ENCODE data around the gene HOXD3. TPM values are rescaled to one million over a fixed set of nuclear protein-coding genes. Genes with fewer than 3 reads are reported as not detected.
A peak's percentile ranks its signal among the peaks of the same experiment; 100 is the strongest.

The HOXD3 gene
- total RNA-seq = 9.8 TPM

DNA sequence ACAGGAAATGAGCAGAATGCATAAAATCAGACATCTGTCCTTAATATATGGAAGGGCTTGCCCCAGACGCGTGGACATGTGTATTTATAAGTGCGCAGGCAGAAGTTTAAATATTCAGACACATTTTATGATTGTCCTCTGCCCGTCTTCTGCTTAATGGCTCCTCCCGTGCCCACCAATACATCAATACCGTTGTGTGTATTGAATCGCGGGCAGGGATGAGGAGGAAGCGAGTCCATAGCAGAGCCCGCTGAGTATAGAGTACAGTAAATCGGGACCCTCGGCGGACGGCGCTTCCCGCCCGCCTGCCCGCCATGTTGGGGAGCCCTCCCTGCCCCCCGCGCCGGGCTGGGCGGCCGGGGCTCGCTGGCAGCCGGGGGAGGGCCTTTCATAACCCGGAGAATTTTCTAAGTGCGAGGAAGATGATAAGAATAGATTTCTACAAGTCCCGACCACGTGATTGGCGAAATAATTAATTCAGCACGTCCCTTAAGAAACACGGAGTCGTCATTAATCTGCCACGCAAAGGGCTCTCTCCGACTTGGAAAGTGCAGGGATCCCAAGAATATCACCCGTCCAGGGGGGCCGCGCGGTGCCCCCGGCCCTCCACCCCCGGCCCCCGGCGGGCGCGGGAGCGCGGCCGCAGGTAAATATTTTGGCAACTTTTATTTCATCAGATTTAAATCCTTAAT, at the start of gene HOXD3:
Gene HOXD3, plus strand, starts transcription at position 501 of the 692 bp plus-strand sequence. CDS start 11,808 bp downstream, outside the sequence.
- DNase-seq (ENCODE audit: low spot score) (no peak), ATAC-seq (no peak)
- intact Hi-C loops (cut with DNase I) = no loop called here

DNA sequence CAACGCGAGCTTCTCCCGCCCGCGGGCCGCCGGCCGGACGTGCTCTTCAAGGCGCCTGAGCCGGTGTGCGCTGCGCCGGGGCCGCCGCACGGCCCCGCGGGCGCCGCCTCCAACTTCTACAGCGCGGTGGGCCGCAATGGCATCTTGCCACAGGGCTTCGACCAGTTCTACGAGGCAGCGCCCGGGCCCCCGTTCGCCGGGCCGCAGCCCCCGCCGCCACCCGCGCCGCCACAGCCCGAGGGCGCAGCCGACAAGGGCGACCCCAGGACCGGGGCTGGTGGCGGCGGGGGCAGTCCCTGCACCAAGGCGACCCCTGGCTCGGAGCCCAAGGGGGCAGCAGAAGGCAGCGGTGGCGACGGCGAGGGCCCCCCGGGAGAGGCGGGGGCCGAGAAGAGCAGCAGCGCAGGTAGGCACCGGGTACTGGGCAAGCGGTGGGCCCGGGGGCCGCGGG, 49.4 kb upstream of the HOXD3 start:
- ATAC-seq = no peak
- no peak for DNase-seq (ENCODE audit: low spot score)
- intact Hi-C loops (cut with DNase I) = no loop called here

DNA sequence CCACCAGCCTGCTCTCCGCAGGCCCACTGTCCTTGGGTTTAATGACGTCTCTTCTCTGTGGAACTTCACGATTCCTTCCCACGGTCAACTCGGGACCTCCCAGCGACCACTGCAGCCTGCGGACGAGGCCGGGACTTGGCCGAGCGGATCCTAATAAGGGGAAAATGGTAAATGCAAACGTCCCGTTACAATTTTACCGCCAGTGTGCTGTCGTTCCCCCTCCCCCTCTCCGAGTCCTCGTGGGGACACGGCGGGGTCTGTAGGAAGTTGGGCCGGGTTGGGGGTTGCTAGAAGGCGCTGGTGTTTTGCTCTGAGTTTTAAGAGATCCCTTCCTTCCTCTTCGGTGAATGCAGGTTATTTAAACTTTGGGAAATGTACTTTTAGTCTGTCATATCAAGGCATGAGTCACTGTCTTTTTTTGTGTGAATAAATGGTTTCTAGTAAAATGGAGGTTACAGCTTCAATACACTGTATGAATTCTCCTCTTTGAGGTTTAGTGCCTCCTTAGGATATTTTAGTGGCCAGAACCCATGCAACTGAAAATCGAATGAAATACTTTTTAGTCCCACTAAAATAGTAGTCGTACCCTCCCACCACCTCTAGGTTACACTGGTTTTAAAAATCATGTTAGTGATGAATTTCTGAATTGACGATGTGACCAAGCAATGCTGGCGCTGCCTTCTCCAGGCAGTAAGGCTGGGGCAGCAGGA, 47.8 kb upstream of the HOXD3 start:
- no peak for ATAC-seq
- intact Hi-C loops (cut with DNase I) = no loop called here
- DNase-seq (ENCODE audit: low spot score) = no peak

DNA sequence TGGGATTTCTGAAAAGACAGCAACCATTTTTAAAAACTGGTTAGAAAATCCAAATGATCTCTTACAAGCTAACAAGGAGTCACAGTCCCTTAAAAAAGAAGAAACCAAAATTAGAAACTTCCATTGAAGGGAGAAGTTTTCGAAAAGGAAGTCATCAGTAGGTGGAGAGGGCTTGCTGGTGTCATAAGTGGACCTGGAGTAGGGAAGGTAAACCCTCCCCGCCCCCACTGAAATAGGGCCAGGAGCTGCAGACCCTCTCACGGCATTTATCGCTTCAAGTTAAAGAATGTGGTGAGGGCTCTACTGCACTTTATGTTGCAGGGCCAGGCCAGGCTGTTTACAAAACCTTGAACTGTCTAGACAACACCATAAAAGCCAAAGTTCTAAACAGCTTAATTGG, 47.2 kb upstream of the HOXD3 start:
- intact Hi-C loops (cut with DNase I) = no loop called here
- ATAC-seq = no peak

DNA sequence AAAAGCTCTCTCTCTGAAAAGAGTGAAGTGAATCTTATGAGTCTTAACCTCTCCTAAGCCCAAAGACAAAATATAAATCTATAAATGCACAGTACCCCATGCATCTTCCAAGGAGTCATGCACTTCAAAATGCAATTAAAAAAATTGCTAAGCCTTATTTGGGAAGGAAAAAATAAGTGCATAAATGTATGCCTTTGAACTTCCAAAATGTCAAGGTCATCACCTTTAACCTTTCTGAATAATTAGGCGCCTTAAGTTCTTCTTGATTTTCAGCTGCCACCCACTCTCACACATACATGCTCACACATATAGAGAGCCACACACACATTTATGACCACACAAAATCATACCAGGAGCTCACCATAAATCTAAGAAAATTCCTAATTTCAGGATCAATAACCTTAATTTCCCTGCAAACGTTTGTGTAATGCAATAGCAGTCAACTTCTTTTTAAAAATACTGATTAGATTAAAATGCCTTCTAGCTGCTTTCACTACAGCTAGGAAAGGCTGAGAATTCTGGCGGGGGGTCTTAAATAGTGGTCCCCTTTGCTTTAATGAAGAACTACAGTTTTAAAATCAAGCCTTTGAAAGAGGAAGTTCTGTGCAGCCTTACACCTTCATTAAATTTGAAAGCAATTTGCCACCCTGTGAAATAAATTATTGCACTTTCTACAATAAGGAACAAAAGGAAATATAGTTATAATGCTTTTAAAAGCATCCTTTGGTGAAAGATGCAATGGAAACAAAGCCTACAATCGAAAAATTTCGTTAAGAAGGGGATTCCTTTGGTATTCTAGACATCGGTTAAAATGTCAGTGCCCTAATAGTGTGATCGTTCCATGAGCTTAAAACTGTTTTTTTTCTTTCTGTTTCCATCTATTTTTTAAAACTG, 46.4 kb upstream of the HOXD3 start:
- ATAC-seq (no peak), DNase-seq (ENCODE audit: low spot score) (no peak)
- intact Hi-C loops (cut with DNase I) = no loop called here

More for the DNA sequence above, 47.2 kb upstream of the HOXD3 start:
- no peak for DNase-seq (ENCODE audit: low spot score)

DNA sequence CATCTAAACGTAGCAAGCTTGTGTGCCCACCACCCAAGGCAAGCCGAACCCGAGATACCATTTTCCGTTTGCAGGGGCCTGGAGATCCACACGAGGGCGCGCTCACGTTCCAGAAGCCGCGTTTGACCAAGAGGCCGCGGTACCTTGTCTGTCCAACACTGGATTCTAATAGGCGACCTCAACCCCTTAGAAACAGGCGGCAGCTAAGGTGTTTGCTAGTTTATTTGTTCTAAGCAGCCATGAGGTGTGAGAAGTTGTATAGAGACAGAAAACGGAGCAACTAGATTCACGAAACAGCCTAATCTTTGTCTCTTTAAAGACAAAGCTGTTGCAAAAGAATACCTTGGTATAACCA, 45.8 kb upstream of the HOXD3 start:
- no peak for ATAC-seq
- intact Hi-C loops (cut with DNase I) = no loop called here
- DNase-seq (ENCODE audit: low spot score) = no peak

DNA sequence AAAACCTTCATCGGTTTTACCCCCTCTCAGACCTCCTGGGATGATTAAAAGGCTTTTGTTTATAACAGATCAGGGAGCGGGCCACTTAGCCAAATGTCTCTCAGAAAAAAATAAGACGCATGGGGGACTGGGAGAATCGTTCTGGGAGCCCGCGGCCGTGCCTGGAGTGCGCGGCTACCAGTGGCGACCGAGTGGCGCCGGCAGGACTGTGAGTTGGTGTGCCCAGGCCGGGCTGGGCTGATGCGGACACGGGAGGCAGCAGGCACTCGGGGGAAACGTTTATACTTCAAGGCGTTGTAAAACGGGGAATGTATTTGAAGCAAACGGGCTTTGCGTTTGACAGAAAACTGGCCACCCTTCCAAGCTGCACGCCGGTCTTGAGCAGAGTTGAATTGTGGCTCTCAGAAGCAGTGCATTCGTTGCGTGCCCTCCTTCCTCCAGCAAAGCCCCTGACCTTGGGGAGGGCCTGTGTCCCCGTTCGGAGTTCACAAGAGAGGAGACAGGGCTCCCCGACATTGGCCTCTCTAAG, 45.2 kb upstream of the HOXD3 start:
- ATAC-seq = no peak
- intact Hi-C loops (cut with DNase I) = no loop called here
- DNase-seq (ENCODE audit: low spot score) = no peak

DNA sequence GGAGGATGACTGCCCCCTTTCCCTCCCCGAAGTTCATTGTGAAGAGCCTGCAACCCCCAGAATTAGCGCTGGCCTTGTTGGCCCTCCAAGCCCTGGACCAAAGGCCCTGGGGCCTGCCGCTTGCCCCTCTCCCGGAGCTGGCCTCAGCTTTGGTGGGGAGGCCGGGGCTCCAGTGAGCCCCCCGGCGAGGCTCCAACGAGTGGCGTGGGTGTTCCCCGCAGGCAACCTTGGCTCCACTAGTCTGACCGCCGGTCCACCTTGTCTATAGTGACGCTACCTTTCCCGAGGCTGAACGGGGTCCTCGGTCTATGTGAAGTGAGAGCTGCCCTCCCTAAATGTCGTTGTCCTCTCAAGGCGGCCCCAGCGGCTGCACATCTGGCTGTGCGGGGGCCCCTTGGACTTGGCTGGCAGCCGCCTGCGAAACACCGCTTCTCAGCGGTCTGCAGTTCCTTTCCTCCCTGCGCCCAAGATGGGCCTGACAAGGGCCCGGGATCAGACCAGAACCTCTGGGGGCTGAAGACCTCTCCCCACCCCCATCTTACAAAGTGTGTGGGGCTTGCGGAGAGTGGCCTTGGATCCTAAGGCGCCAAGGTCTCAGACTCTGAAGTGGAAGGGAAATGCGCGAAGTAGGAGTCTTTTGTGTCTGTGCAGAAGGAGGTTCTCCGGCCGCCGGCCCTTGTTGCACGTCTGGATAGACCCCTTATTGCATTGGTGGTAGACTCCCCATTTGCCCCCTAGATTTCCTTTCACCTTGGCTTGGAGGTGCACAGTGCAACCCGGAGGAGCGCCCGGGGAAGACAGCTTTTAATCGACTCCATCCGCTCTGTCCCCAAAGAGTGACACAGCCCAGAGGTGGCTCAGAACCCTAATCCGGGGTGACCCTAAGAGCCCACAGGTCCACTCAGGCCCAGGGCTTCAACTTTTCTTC, 44.5 kb upstream of the HOXD3 start:
- ATAC-seq (no peak), DNase-seq (ENCODE audit: low spot score) (no peak)
- intact Hi-C loops (cut with DNase I) = no loop called here

DNA sequence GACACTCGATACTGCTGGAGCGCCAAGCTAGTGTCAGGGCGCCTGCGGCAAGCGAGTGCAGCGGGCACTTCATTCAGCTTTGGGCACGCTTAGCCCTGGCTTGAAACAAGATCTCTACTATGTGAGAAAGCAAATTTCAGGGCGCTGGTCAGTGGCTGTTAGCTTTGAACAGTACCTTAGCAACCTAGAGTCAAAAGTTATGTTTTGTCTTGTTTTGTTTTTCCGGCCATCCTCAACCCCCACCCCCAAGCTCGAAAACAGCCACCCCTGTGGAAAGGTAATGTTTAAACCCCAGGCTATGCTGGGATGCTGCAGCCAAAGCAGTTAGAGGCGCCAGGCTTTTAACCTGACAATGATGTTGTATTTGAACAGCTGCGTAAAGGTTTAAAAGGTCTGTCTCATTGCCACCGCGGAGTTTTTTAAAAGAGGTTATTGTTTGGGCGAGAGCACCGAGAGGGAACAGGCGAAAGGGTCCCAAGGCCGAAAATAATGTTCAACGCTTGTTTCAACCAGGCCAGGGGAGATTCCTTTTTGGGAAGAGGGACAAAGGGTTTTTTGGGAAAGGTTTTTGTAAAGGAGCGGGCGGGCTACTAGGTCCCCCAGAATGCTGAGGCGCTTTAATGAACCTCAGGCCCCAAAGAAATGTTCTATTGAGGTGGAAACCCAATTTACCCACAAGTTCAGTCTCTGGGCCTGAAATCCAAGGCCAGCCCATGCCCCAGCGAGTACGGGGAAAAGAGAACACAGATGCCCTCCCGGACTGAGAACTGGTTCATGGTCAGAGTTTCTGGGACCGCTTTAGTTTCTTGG, 42.8 kb upstream of the HOXD3 start:
- no peak for DNase-seq (ENCODE audit: low spot score)
- intact Hi-C loops (cut with DNase I) = no loop called here
- no peak for ATAC-seq

DNA sequence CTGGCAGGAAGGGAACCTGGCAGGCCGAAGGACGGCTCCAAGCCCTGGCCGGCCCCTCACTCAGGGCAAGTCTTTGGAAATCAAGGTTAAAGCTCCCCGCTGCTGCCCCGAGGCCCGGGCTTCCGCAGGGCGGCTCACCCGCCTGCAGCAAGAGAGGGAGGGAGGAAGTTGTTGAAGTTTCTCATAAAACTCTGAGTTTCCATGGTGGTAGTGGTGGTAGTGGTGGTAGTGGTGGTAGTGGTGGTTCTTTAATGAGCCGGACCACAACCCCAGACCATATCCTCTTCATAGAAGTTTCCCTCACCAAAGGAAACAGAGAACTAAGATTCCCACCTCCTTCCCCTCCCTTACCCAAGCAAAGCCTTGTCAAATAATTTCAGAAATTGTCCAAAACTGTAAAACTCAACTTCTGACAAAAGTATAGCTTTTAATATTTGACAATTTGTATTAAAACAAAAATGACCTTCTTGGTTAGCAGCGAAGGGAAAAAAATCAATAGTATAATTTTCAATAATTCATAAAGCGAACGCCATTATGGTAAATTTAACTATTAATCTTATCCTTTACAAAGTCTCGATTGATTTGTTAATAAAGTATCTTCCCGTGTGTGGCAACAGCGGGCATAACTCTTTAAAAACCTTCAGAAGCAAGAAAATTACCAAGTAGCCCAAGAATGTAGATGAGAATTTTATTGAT, 42.0 kb upstream of the HOXD3 start:
- no peak for ATAC-seq
- no peak for DNase-seq (ENCODE audit: low spot score)
- intact Hi-C loops (cut with DNase I) = no loop called here

DNA sequence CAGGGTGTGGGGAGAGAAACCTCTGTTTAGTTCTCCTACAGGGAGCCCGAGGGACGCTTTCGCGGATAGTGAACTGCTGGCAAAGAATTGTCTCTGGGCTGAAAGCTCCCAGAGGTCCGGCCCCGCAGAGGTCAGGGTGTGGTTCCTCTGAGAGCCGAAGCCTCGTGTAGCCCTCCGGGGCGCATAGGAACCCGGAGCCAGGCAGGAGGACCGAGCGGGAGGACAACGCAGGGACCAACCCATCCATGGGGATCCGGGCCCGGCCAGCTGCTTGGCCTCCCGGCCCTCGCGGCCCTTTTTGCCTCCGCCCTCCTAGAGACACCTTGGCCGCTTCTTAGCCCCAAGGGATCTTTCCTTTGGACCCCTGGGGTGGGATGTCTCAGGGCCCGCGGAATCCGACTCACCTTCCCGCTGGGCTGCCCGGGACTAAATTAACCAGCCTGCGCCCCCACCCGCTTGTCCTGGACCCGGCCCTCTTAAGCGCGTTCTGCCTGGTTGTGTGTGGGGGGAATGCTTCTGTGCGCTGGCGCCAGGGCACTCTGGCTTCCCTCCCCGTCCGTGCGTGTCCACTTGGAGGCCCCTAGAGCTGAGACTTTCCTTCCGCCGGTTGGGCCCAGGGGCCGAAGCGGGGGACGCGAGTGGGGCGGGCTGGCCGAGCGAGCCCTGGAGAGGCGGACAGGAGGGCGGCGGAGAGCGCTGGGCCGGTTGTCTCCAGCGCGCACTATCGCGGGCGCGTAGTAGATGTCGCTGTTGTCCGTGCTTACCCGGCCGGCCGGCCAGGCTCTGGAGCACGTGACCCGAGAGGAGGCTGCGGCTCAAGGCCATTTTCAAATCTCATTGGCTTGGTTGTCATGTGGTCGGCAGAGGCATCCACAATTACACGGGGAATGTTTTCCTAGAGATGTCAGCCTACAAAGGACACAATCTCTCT, 41.0 kb upstream of the HOXD3 start, which contains the start of gene HOXD10:
Gene HOXD10, plus strand, starts transcription at position 896 of the 931 bp plus-strand sequence. CDS start 56 bp downstream, outside the sequence.
- DNase-seq (ENCODE audit: low spot score) (no peak), ATAC-seq (peak; percentile 59)
- intact Hi-C loops (cut with DNase I) = no loop called here

DNA sequence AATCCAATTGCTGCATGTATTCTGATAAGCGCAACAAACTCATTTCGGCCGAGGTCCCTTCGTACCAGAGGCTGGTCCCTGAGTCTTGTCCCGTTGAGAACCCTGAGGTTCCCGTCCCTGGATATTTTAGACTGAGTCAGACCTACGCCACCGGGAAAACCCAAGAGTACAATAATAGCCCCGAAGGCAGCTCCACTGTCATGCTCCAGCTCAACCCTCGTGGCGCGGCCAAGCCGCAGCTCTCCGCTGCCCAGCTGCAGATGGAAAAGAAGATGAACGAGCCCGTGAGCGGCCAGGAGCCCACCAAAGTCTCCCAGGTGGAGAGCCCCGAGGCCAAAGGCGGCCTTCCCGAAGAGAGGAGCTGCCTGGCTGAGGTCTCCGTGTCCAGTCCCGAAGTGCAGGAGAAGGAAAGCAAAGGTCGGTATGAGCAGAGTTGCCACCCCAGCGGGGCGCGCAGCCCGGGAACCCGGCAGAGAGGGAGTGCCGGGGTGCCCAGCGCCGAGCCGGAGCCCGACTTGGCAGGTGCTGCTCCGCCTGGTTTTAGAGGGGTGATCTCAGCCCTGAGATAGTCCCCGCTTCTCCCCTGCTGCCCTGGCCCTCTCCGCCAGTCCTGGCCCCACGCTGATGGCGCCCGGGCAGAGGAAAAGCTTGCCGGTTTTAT, 39.8 kb upstream of the HOXD3 start:
- intact Hi-C loops (cut with DNase I) = no loop called here
- DNase-seq (ENCODE audit: low spot score) (no peak), ATAC-seq (no peak)

DNA sequence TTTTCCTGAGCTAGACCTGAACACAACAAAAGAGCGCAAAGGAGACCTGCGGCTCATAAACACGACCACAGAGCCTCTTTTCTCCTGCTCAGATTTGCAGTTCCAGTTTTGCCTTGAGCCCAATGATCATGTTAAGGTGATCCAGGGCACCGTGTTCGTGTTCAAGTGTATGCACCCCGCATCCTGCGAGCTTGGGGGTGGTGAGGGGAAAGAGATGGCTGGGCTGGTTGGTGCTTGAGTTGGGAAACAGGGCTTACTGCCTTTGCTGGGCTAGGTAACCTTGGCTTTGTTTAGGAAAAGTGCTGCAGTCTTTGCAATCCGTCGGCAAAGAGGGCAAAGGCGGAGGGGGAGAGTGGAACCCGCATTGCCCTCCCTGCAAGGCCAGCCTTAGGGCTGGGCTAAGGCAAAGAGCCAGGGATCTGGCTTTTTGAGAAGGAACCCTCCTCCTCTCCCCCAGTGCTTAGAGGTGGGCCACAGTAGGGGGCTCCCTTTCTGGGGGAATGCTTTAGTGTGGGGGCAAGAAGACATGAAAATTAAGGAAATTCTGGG, 39.2 kb upstream of the HOXD3 start:
- intact Hi-C loops (cut with DNase I) = no loop called here
- DNase-seq (ENCODE audit: low spot score) = no peak
- ATAC-seq = no peak

DNA sequence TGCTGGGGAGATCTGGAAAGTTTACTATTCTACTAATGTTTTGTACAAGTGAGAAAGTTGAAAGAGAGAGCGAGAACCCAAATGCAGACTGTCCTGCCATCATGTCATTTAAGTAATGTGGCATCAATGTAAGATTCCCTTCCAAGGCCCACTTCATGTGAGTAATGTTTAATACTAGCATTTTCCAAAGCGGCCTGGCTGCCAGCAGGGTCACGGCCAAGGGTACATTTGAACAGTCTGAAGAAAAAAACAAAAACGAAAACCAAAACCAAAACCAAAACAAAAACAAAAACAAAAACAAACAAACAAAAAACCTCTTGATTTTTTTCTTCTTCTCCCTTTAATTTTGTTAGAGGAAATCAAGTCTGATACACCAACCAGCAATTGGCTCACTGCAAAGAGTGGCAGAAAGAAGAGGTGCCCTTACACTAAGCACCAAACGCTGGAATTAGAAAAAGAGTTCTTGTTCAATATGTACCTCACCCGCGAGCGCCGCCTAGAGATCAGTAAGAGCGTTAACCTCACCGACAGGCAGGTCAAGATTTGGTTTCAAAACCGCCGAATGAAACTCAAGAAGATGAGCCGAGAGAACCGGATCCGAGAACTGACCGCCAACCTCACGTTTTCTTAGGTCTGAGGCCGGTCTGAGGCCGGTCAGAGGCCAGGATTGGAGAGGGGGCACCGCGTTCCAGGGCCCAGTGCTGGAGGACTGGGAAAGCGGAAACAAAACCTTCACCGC, 38.3 kb upstream of the HOXD3 start:
- no peak for ATAC-seq
- no peak for DNase-seq (ENCODE audit: low spot score)
- intact Hi-C loops (cut with DNase I) = no loop called here

Measured in sciatic nerve (tissue), 2 donors.